CD4-positive, alpha-beta T cell treated with Interleukin-4 for 1 hour (primary cell): ENCODE measurements around the gene DUX4.
A peak's percentile ranks its signal among the peaks of the same experiment; 100 is the strongest.
"Not testable (repeated sequence)": the region's sequence is repeated elsewhere in the genome, so short reads cannot be mapped to it uniquely, and the experiment has no call there.

Source experiments
- DNase-seq, 2 donors: peaks; one replicate each; pipeline ENCODE4 v3.0.0-alpha.2; 2020 to 2022

DUX4 gene

DNA sequence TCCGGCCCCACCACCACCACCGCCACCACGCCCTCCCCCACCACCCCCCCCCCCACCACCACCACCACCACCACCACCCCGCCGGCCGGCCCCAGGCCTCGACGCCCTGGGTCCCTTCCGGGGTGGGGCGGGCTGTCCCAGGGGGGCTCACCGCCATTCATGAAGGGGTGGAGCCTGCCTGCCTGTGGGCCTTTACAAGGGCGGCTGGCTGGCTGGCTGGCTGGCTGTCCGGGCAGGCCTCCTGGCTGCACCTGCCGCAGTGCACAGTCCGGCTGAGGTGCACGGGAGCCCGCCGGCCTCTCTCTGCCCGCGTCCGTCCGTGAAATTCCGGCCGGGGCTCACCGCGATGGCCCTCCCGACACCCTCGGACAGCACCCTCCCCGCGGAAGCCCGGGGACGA lies at the start of gene DUX4:
TSS of gene DUX4 (plus strand) at position 347 of the 400 bp plus-strand sequence. CDS start at position 347, 0 bp downstream.
- peak in 1 of 2 donors; percentile 11 for DNase-seq

DNA sequence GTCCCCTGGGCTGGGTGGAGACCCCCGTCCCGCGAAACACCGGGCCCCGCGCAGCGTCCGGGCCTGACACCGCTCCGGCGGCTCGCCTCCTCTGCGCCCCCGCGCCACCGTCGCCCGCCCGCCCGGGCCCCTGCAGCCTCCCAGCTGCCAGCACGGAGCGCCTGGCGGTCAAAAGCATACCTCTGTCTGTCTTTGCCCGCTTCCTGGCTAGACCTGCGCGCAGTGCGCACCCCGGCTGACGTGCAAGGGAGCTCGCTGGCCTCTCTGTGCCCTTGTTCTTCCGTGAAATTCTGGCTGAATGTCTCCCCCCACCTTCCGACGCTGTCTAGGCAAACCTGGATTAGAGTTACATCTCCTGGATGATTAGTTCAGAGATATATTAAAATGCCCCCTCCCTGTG lies 1.9 kb downstream of the DUX4 start:
- not testable (repeated sequence) for DNase-seq

DNA sequence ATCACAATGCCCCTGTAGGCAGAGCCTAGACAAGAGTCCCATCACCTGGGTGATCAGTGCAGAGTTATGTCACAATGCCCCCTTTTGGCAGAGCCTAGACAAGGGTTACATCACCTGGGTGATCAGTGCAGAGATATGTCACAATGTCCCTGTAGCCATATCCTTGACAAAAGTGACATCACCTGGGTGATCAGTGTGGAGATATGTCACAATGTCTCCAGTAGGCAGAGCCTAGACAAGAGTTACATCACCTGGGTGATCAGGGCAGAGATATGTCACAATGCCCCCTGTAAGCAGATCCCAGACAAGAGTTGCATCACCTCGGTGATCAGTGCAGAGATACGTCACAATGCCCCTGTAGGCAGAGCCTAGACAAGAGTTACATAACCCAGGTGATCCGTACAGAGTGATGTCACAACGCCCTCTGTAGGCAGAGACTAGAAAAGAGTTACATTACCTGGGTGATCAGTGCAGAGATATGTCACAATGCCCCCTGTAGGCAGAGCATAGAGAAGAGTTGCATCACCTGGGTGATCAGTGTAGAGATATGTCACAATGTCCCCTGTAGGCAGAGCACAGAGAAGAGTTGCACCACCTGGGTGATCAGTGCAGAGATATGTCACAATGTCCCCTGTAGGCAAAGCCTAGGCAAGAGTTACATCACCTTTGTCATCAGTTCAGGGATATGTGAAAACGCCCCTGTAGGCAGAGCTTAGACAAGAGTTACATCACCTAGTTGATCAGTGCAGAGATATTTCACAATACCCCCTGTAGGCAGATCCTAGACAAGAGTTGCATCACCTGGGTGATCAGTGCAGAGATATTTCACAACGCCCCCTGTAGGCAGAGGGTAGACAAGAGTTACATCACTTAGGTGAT lies 4.4 kb downstream of the DUX4 start:
- peak in 1 of 2 donors; percentile 20 for DNase-seq

DNA sequence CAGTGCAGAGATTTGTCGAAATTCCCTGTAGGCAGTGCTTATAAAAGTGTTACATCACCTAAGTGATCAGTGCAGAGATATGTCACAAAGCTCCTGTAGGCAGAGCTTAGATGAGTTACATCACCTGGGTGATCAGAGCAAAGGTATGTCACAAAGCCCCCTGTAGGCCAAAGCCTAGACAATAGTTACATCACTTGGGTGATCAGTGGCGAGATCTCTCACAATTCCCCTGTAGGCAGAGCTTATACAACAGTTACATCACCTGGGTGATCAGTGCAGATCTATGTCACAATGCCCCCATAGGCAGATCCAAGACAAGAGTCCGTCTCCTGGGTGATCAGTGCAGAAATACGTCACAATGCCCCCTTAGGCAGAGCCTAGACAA lies 5.0 kb downstream of the DUX4 start:
- DNase-seq, result not testable (repeated sequence)

DNA sequence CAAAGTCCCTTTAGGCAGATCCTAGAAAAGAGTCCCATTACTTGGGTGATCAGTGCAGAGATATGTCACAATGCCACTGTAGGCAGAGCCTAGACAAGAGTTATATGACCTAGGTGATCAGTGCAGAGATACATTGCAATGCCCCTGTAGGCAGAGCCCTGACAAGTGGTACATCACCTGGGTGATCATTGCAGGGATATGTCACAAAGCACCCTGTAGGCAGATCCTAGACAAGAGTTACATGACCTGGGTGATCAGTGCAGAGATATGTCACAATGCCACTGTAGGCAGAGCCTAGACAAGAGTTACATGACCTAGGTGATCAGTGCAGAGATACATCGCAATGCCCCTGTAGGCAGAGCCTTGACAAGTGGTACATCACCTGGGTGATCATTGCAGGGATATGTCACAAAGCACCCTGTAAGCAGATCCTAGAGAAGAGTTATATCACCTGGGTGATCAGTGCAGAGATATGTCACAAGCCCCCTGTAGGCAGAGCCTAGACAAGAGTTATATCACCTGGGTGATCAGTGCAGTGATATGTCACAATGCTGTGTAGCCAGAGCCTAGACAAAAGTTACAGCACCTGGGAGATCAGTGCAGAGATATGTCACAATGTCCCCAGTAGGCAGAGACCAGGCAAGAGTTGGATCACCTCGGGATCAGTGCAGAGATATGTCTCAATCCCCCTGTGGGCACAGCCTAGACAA lies 5.6 kb downstream of the DUX4 start:
- DNase-seq, result peak in 1 of 2 donors; percentile 11

DNA sequence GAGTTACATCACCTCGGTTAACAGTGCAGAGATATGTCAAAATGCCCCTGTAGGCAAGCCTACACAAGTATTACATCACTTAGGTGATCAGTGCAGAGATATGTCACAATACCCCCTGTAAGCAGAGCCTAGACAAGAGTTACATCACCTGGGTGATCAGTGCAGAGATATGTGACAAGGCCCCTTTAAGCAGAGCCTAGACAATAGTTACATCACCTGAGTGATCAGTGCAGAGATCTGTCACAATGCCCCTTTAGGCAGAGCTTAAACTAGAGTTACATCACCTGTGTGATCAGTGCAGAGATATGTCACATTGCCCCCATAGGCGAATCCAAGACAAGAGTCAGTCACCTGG lies 6.1 kb downstream of the DUX4 start:
- DNase-seq, result not testable (repeated sequence)

DNA sequence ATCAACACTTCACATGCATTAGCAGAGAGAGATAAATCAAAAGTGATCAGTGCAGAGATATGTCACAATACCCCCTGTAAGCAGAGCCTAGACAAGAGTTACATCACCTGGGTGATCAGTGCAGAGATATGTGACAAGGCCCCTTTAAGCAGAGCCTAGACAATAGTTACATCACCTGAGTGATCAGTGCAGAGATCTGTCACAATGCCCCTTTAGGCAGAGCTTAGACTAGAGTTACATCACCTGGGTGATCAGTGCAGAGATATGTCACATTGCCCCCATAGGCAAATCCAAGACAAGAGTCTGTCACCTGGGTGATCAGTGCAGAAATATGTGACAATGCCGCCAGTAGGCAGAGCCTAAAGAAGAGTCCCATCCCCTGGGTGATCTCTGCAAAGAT lies 7.4 kb downstream of the DUX4 start:
- not testable (repeated sequence) for DNase-seq

DNA sequence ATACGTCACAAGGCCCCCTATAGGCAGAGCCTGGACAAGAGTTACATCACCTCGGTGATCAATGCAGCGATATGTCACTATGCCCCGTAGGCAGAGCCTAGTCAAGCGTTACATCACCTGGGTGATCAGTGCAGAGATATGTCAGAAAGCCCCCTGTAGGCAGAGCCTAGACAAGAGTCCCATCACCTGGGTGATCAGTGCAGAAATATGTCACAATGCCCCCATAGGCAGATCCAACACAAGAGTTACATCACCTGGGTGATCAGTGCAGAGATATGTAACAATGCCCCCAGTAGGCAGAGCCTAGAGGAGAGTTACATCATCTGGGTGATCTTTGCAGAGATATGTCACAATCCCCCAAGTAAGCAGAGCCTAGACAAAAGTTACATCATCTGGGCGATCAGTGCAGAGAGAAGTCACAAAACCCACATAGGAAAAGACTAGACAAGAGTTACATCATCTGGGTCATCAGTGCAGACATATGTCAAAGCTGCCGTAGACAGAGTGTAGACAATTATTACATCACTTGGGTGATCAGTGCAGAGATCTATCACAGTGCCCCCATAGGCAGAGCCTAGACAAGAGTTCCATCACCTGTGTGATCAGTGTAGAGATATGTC lies 8.0 kb downstream of the DUX4 start:
- peak in 1 of 2 donors; percentile 26 for DNase-seq

DNA sequence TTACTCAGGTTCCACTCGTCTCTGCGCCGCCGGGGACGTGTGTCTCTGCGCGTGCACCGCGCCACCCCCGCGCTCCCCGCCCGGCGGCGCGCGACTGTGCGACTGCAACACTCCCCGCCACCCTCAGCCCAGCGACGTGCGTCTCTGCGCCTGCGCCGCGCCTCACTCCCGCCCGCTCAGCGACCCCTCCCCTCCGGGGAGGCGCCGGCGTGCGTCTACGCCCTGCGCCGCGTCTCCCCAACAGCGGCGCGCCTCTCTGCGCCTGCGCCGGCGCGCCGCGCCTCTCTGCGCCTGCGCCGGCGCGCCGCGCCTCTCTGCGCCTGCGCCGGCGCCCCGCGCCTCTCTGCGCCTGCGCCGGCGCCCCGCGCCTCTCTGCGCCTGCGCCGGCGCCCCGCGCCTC lies 29.9 kb downstream of the DUX4 start:
- not testable (repeated sequence) for DNase-seq
